ENCODE data around the gene TKTL1. TPM values are rescaled to one million over a fixed set of nuclear protein-coding genes. Genes with fewer than 3 reads are reported as not detected.

TKTL1 gene
- polyA plus RNA-seq, 1 donor from 2014 or later = 0.14 TPM

DNA sequence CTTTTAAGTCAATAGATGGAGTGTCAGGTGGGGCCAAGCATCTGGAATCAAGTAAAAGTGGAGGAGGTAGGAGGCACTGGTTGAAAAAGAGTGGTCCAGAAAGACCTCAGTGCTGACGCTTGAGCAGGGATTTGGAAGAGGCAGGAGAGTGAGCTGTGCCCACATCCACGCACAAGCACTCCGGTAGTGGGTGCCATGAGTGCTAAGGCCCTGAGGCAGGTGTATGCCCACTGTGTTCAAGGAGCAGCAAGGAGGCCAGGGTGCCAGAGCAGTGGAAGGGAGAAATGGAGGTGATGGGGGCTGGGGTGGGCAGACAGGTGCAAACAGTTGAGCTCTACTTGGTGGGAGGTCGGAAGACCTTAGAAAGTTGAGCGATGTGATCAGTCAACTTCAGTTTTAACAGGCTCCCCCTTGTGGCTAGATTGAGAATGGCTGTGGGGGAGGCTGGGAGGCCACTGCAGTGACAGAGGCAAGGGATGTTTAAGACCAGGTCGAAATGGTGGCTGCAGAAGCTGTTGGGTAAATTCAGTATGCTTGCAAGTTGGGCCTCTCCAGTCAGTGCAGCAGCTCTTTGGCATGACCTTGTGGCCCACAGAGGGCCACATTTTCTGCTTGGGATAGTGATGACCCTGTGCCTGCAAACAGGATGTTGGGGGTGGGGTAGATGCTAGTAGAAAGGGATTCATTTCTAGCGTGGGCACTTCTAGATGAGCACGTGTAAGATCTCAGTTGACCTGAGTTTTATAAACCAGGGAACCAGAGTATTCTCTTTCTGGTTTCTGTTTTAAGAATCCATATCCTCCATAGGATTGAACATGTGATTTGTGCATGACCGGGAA, 12.7 kb downstream of the TKTL1 start:
- H3K27ac ChIP-seq (ENCODE audit: low read length) = no peak overlapping the region
- no peaks in the 10 kb centered on the region for H3K9me3 ChIP-seq (ENCODE audit: low read length)
- no peaks in the 10 kb centered on the region for H3F3A ChIP-seq (ENCODE audit: insufficient read depth, low read length, poor library complexity, severe bottlenecking)
- H3K9me2 ChIP-seq (ENCODE audit: insufficient read depth, low read length) = no peaks in the 10 kb centered on the region
- H3K9ac ChIP-seq (ENCODE audit: low read length) = no peak overlapping the region
- no peaks in the 10 kb centered on the region for H3K79me2 ChIP-seq (replicated peaks; ENCODE audit: insufficient read depth, low read length)
- TF ChIP-seq EZH2 (IDR thresholded peaks at IDR 0.05; ENCODE audit: borderline replicate concordance, insufficient read depth, low read length, poor library complexity, severe bottlenecking) (no peak), CTCF (IDR thresholded peaks at IDR 0.05; ENCODE audit: poor library complexity, severe bottlenecking) (peak; percentile 44), TAF1 (IDR thresholded peaks at IDR 0.05; ENCODE audit: low read depth) (no peak), EP300 (conservative IDR thresholded peaks at IDR 0.05; ENCODE audit: poor library complexity, severe bottlenecking) (no peak), SMC3 (conservative IDR thresholded peaks at IDR 0.05; ENCODE audit: poor library complexity) (peak; percentile 35)
- TF ChIP-seq, protein P1, sequence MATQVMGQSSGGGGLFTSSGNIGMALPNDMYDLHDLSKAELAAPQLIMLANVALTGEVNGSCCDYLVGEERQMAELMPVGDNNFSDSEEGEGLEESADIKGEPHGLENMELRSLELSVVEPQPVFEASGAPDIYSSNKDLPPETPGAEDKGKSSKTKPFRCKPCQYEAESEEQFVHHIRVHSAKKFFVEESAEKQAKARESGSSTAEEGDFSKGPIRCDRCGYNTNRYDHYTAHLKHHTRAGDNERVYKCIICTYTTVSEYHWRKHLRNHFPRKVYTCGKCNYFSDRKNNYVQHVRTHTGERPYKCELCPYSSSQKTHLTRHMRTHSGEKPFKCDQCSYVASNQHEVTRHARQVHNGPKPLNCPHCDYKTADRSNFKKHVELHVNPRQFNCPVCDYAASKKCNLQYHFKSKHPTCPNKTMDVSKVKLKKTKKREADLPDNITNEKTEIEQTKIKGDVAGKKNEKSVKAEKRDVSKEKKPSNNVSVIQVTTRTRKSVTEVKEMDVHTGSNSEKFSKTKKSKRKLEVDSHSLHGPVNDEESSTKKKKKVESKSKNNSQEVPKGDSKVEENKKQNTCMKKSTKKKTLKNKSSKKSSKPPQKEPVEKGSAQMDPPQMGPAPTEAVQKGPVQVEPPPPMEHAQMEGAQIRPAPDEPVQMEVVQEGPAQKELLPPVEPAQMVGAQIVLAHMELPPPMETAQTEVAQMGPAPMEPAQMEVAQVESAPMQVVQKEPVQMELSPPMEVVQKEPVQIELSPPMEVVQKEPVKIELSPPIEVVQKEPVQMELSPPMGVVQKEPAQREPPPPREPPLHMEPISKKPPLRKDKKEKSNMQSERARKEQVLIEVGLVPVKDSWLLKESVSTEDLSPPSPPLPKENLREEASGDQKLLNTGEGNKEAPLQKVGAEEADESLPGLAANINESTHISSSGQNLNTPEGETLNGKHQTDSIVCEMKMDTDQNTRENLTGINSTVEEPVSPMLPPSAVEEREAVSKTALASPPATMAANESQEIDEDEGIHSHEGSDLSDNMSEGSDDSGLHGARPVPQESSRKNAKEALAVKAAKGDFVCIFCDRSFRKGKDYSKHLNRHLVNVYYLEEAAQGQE (IDR thresholded peaks at IDR 0.05; ENCODE audit: borderline replicate concordance) = no peak
- no peaks in the 10 kb centered on the region for H3K36me3 ChIP-seq (ENCODE audit: insufficient read depth, low read length)
- H3K4me3 ChIP-seq (ENCODE audit: low read length) = no peak overlapping the region
- no peaks in the 10 kb centered on the region for H4K20me1 ChIP-seq (ENCODE audit: insufficient read depth)
- no peaks in the 10 kb centered on the region for H3K27me3 ChIP-seq (ENCODE audit: insufficient read depth, low read depth, low read length)
- H2AFZ ChIP-seq (ENCODE audit: low read depth, low read length) = no peak overlapping the region
- H3K4me2 ChIP-seq (ENCODE audit: low read length) = no peak overlapping the region

GRCh38 chrX:154309041-154309775, 13.6 kb downstream of the TKTL1 start:
- no peaks in the 10 kb centered on the region for H3K36me3 ChIP-seq (ENCODE audit: insufficient read depth, low read length)
- no peak overlapping the region for H3K27ac ChIP-seq (ENCODE audit: low read length)
- no peaks in the 10 kb centered on the region for H3K79me2 ChIP-seq (replicated peaks; ENCODE audit: insufficient read depth, low read length)
- no peak overlapping the region for H3K9ac ChIP-seq (ENCODE audit: low read length)
- H3K4me2 ChIP-seq (ENCODE audit: low read length) = no peak overlapping the region
- no peak overlapping the region for H3K4me3 ChIP-seq (ENCODE audit: low read length)
- no peaks in the 10 kb centered on the region for H3F3A ChIP-seq (ENCODE audit: insufficient read depth, low read length, poor library complexity, severe bottlenecking)
- H2AFZ ChIP-seq (ENCODE audit: low read depth, low read length) = no peak overlapping the region
- H3K9me2 ChIP-seq (ENCODE audit: insufficient read depth, low read length) = no peaks in the 10 kb centered on the region
- TF ChIP-seq, protein P1 (IDR thresholded peaks at IDR 0.05; ENCODE audit: borderline replicate concordance) = no peak
- TF ChIP-seq EP300 (conservative IDR thresholded peaks at IDR 0.05; ENCODE audit: poor library complexity, severe bottlenecking) (no peak), POLR2AphosphoS5 (IDR thresholded peaks at IDR 0.05) (no peak), TAF1 (IDR thresholded peaks at IDR 0.05; ENCODE audit: low read depth) (no peak), CTCF (IDR thresholded peaks at IDR 0.05; ENCODE audit: poor library complexity, severe bottlenecking) (no peak), SMC3 (conservative IDR thresholded peaks at IDR 0.05; ENCODE audit: poor library complexity) (no peak), EZH2 (IDR thresholded peaks at IDR 0.05; ENCODE audit: borderline replicate concordance, insufficient read depth, low read length, poor library complexity, severe bottlenecking) (no peak), MXI1 (conservative IDR thresholded peaks at IDR 0.05; ENCODE audit: poor library complexity, severe bottlenecking) (no peak), RAD21 (conservative IDR thresholded peaks at IDR 0.05) (no peak)
- H3K27me3 ChIP-seq (ENCODE audit: insufficient read depth, low read depth, low read length) = no peaks in the 10 kb centered on the region
- H3K9me3 ChIP-seq (ENCODE audit: low read length) = no peaks in the 10 kb centered on the region
- no peaks in the 10 kb centered on the region for H4K20me1 ChIP-seq (ENCODE audit: insufficient read depth)

All from neural cell (in vitro differentiated cells).